ENCODE measurements around the gene BUB1B.

- no peak for TF ChIP-seq CTCF (IDR thresholded peaks at IDR 0.05)
- TF ChIP-seq EP300 (IDR thresholded peaks at IDR 0.05; ENCODE audit: low read depth), result no peak
- TF ChIP-seq POLR2A (IDR thresholded peaks at IDR 0.05), result no peak
- no peak for TF ChIP-seq POLR2AphosphoS5 (IDR thresholded peaks at IDR 0.05)
These were observed 49.0 kb upstream of the BUB1B start for GRCh38 chr15:40111888-40112287.

All from transverse colon (tissue), 4 donors.